HCT116 (cell line): Measurements from ENCODE around the gene ZNF670. TPM values are rescaled to one million over a fixed set of nuclear protein-coding genes. Genes with fewer than 3 reads are reported as not detected.

Source experiments
- ATAC-seq: fragments of 200-7000 bp; cut with Tn5 transposase; 2 replicates; pipeline ENCODE4 v1.9.1; 2020; ENCODE audit warnings: mild to moderate bottlenecking, moderate library complexity
- BruUV-seq: library from RNA; stranded (reverse); fragments of 400-500 nt; replicated peaks from 2 replicates; lab custom pipeline; 2021; lab: Mats Ljungman, UMichigan
- CTCF ChIA-PET: fragments of 300-600 bp; sonication (Branson Sonifier 250); formaldehyde crosslinking; loops from one replicate; lab custom pipeline; 2021; ENCODE audit warnings: antibody characterized with exemption; lab: Charles Lee
- POLR2A ChIA-PET: fragments of 300-600, 350-600 bp; sonication (Branson Sonifier 250); formaldehyde crosslinking; loops from one replicate; lab custom pipeline; 2021; ENCODE audit warnings: antibody characterized with exemption; lab: Charles Lee
- RAD21 ChIA-PET, 2 experiments: fragments of 300-600 bp; sonication (Branson Sonifier 250); formaldehyde crosslinking; loops; one replicate each; lab custom pipeline; 2023; ENCODE audit warnings: low total read pairs in 2 of 2; ENCODE audit not compliant: uncharacterized antibody in 2 of 2, unreplicated experiment in 2 of 2, low non-redundant PET in 1 of 2; lab: Charles Lee
- DNase-seq: peaks from one replicate; pipeline ENCODE4 v3.0.0-alpha.2; 2010; ENCODE audit warnings: low read depth, low spot score
- H2AFZ ChIP-seq: fragments of 200-600 bp; shearing (Covaris generic), sonication (generic); 2 replicates; pipeline ENCODE4 v1.6.1; 2017; ENCODE audit warnings: low read depth, mixed run types, mixed read lengths, antibody characterized with exemption, low read length; ENCODE audit not compliant: poor library complexity, severe bottlenecking
- H3K27ac ChIP-seq: 2 replicates; pipeline ENCODE4 v1.5.1; 2012; ENCODE audit warnings: low read depth, low read length
- H3K27me3 ChIP-seq: fragments of 200-600 bp; sonication (generic); 2 replicates; pipeline ENCODE4 v1.6.1; 2016; ENCODE audit warnings: mixed run types, low read length, mixed read lengths; ENCODE audit not compliant: insufficient read depth
- H3K36me3 ChIP-seq, 2 experiments: fragments of 200-500 bp in 1 of 2; fragments of 200-600 bp in 1 of 2; sonication (Bioruptor generic) in 1 of 2; sonication (generic) in 1 of 2; 2 replicates each; pipeline versions ENCODE4 v1.5.1 to v1.6.1; 2014 to 2016; ENCODE audit warnings: low read length in 2 of 2, inconsistent platforms in 1 of 2, mixed read lengths in 1 of 2, mixed run types in 1 of 2; ENCODE audit not compliant: insufficient read depth in 2 of 2, control insufficient read depth in 1 of 2
- H3K4me1 ChIP-seq, 2 experiments: fragments of 200-600 bp in 1 of 2; sonication (generic) in 1 of 2; 2 replicates each; pipeline versions ENCODE4 v1.5.1 to v1.6.1; 2012 to 2017; ENCODE audit warnings: low read length in 2 of 2, inconsistent platforms in 1 of 2, mild to moderate bottlenecking in 1 of 2, mixed read lengths in 1 of 2, mixed run types in 1 of 2, moderate library complexity in 1 of 2; ENCODE audit not compliant: insufficient read depth in 2 of 2, control insufficient read depth in 1 of 2
- H3K4me2 ChIP-seq: fragments of 200-600 bp; sonication (generic); 2 replicates; pipeline ENCODE4 v1.6.1; 2017; ENCODE audit warnings: mixed run types, low read length, mixed read lengths
- H3K4me3 ChIP-seq, 2 experiments: fragments of 200-600 bp in 1 of 2; sonication (generic) in 1 of 2; replicated peaks in 1 of 2; 2 replicates each; pipeline ENCODE4 v1.5.1; 2011 to 2016; ENCODE audit warnings: low read length in 2 of 2, control low read depth in 1 of 2, low read depth in 1 of 2, mild to moderate bottlenecking in 1 of 2, mixed read lengths in 1 of 2, mixed run types in 1 of 2
- H3K79me2 ChIP-seq: fragments of 200-600 bp; sonication (generic); 2 replicates; pipeline ENCODE4 v1.6.1; 2017; ENCODE audit warnings: mild to moderate bottlenecking, mixed run types, low read length, moderate library complexity, mixed read lengths; ENCODE audit not compliant: insufficient read depth
- H3K9ac ChIP-seq: fragments of 200-600 bp; sonication (generic); 2 replicates; pipeline ENCODE4 v1.6.1; 2016; ENCODE audit warnings: low read length, mixed read lengths
- H3K9me2 ChIP-seq: fragments of 200-600 bp; sonication (generic), shearing (Covaris generic); 2 replicates; pipeline ENCODE4 v1.6.1; 2017; ENCODE audit warnings: mixed run types, mild to moderate bottlenecking, moderate library complexity; ENCODE audit not compliant: insufficient read depth
- H3K9me3 ChIP-seq, 2 experiments: fragments of 200-500 bp in 1 of 2; fragments of 200-600 bp in 1 of 2; sonication (Bioruptor generic) in 1 of 2; sonication (generic) in 1 of 2; 2 replicates each; pipeline ENCODE4 v1.6.1; 2014 to 2017; ENCODE audit warnings: low read length in 2 of 2, mixed read lengths in 2 of 2, inconsistent platforms in 1 of 2, low read depth in 1 of 2, mild to moderate bottlenecking in 1 of 2, mixed run types in 1 of 2, moderate library complexity in 1 of 2; ENCODE audit not compliant: control insufficient read depth in 1 of 2, insufficient read depth in 1 of 2
- H4K20me1 ChIP-seq: fragments of 200-600 bp; sonication (generic), shearing (Covaris generic); 2 replicates; pipeline ENCODE4 v1.6.1; 2017; ENCODE audit warnings: mixed run types, mild to moderate bottlenecking, moderate library complexity; ENCODE audit not compliant: insufficient read depth
- ATF3 ChIP-seq: IDR thresholded peaks from 2 replicates; pipeline ENCODE4 v1.6.1; 2012
- CTCF ChIP-seq, 3 experiments: fragments of 200-600 bp in 1 of 3; sonication (generic) in 1 of 3; IDR thresholded peaks in 2 of 3; conservative IDR thresholded peaks in 1 of 3; 2 replicates each; pipeline ENCODE4 v1.5.1; 2012 to 2017; ENCODE audit warnings: low read depth in 2 of 3, low read length in 2 of 3, antibody characterized with exemption in 1 of 3, borderline replicate concordance in 1 of 3, control low read depth in 1 of 3, mild to moderate bottlenecking in 1 of 3, mixed read lengths in 1 of 3, mixed run types in 1 of 3, moderate library complexity in 1 of 3; ENCODE audit not compliant: insufficient read depth in 1 of 3
- EGR1 ChIP-seq: IDR thresholded peaks from 2 replicates; pipeline ENCODE4 v1.6.1; 2012; ENCODE audit warnings: low read depth
- ELF1 ChIP-seq: IDR thresholded peaks from 2 replicates; pipeline ENCODE4 v1.6.1; 2012; ENCODE audit warnings: low read depth, borderline replicate concordance
- EZH2phosphoT487 ChIP-seq: fragments of 200-600 bp; IDR thresholded peaks from 2 replicates; pipeline ENCODE4 v1.6.1; 2018; ENCODE audit warnings: antibody characterized with exemption, borderline replicate concordance
- JUND ChIP-seq: IDR thresholded peaks from 2 replicates; pipeline ENCODE4 v1.6.1; 2012
- POLR2A ChIP-seq: IDR thresholded peaks from 2 replicates; pipeline ENCODE4 v1.7.0; 2011; ENCODE audit warnings: borderline replicate concordance; ENCODE audit not compliant: insufficient read depth, insufficient read length; ENCODE audit errors: extremely low read depth
- POLR2AphosphoS5 ChIP-seq: IDR thresholded peaks from 2 replicates; pipeline ENCODE4 v1.6.1; 2011; ENCODE audit warnings: mild to moderate bottlenecking, low read depth, low read length, moderate library complexity
- RAD21 ChIP-seq: IDR thresholded peaks from 2 replicates; pipeline ENCODE4 v1.6.1; 2012; ENCODE audit warnings: low read depth, mild to moderate bottlenecking
- SIN3A ChIP-seq: IDR thresholded peaks from 2 replicates; pipeline ENCODE4 v1.6.1; 2012; ENCODE audit warnings: low read depth
- SP1 ChIP-seq: IDR thresholded peaks from 2 replicates; pipeline ENCODE4 v1.6.1; 2012; ENCODE audit warnings: low read depth
- SRF ChIP-seq: IDR thresholded peaks from 2 replicates; pipeline ENCODE4 v1.6.1; 2012; ENCODE audit warnings: low read depth
- TCF7L2 ChIP-seq: IDR thresholded peaks from 2 replicates; pipeline ENCODE4 v1.7.0; 2011; ENCODE audit warnings: borderline replicate concordance, inconsistent platforms; ENCODE audit not compliant: insufficient read depth, insufficient read length; ENCODE audit errors: extremely low read depth
- YY1 ChIP-seq: IDR thresholded peaks from 2 replicates; pipeline ENCODE4 v1.6.1; 2011; ENCODE audit warnings: low read length, low read depth, moderate library complexity, mild to moderate bottlenecking; ENCODE audit not compliant: insufficient replicate concordance; ENCODE audit errors: extremely low read depth
- ZBTB33 ChIP-seq: IDR thresholded peaks from 2 replicates; pipeline ENCODE4 v1.6.1; 2011; ENCODE audit warnings: mild to moderate bottlenecking, low read length, moderate library complexity; ENCODE audit not compliant: insufficient replicate concordance; ENCODE audit errors: extremely low read depth
- ZFX ChIP-seq: fragments of 450-650 bp; IDR thresholded peaks from 2 replicates; pipeline ENCODE4 v1.6.1; 2017
- ZNF274 ChIP-seq: fragments of 200-500 bp; sonication (Bioruptor generic); IDR thresholded peaks from 2 replicates; pipeline ENCODE4 v1.6.1; 2014; ENCODE audit warnings: mild to moderate bottlenecking, low read depth, low read length, inconsistent platforms
- intact Hi-C: fragments of 100-400 bp; cut with micrococcal nuclease; formaldehyde crosslinking; loops from 2 replicates; pipeline ENCODE4 v1.10.0; 2022
- total RNA-seq: library from RNA; stranded (reverse); gene quantifications from one replicate; pipeline ENCODE4 v1.2.1, GENCODE V29; 2021; ENCODE audit not compliant: unreplicated experiment

The ZNF670 gene
- total RNA-seq, 1 experiment from 2014 or later = 6.9 TPM

GRCh38 chr1:247096958-247097357 lies 18.3 kb upstream of the ZNF670 start (continued):
- no peak for TF ChIP-seq ZBTB33
- TF ChIP-seq EZH2phosphoT487 = no peak
- no peak for TF ChIP-seq SP1
- no peak for TF ChIP-seq CTCF (IDR thresholded peaks at IDR 0.05 in 2 of 3, conservative IDR thresholded peaks at IDR 0.05 in 1 of 3; ENCODE audit: borderline replicate concordance in 1 of 3, insufficient read depth in 1 of 3, low read depth in 2 of 3, low read length in 2 of 3)
- TF ChIP-seq SRF = no peak
- no peak for TF ChIP-seq EGR1
- no peak for TF ChIP-seq POLR2AphosphoS5

- no peaks in the 10 kb centered on the region for H3K9me2 ChIP-seq
- TF ChIP-seq POLR2A = no peak
- no peak for TF ChIP-seq SRF
- no peak for TF ChIP-seq JUND
- TF ChIP-seq YY1 = no peak
- no peak for TF ChIP-seq TCF7L2
- TF ChIP-seq ZNF274 = no peak
- no peak for TF ChIP-seq EZH2phosphoT487
- no peak for TF ChIP-seq ZBTB33
- no peak for TF ChIP-seq SIN3A
- TF ChIP-seq ELF1 = no peak
- no peak for TF ChIP-seq ATF3
- no peak for TF ChIP-seq SP1
- no peak for TF ChIP-seq POLR2AphosphoS5
- TF ChIP-seq RAD21 = no peak
- TF ChIP-seq ZFX = no peak
- TF ChIP-seq, all 23 proteins: peak for 0
- ATAC-seq (no peak), DNase-seq (no peak)
- Histone ChIP-seq H3K9me3 (peaks cover 10 to 13% of the 10 kb centered on the region in 2 experiments; a peak in 2 of 4 replicates), H3K4me3 (no peak overlapping the region), H4K20me1 (no peaks in the 10 kb centered on the region), H2AFZ (no peak overlapping the region), H3K9ac (no peak overlapping the region), H3K36me3 (peaks cover 9 to 21% of the 10 kb centered on the region in 2 experiments), H3K4me1 (no peaks in the 10 kb centered on the region), H3K79me2 (no peaks in the 10 kb centered on the region), H3K4me2 (no peak overlapping the region), H3K27me3 (no peaks in the 10 kb centered on the region), H3K27ac (no peak overlapping the region)
- ChIA-PET CTCF (no interaction called here), POLR2A (no interaction called here), RAD21 (no interaction called here)
- no TSS peak for BruUV-seq
- intact Hi-C loops = no loop called here
These were observed 17.9 kb upstream of the ZNF670 start for GRCh38 chr1:247096544-247096943.
